Astrocyte of the cerebellum (primary cell): Measurements from ENCODE around the gene BAIAP3.

ENCODE experiments used
- DNase-seq: peaks from one replicate; pipeline ENCODE4 v3.0.0-alpha.2; 2011; ENCODE audit warnings: low read depth
- H3K4me3 ChIP-seq: 2 replicates; pipeline ENCODE4 v1.5.1; 2011; ENCODE audit warnings: mild to moderate bottlenecking, low read depth, low read length, moderate library complexity
- in situ Hi-C: cut with HindIII; loops from 2 replicates; pipeline ENCODE4 v1.10.0; 2017; ENCODE audit warnings: low sequenced_read_pairs
- TF ChIP-seq, protein P1 (sequence below): IDR thresholded peaks from 2 replicates; pipeline ENCODE4 v1.5.1; 2012; ENCODE audit warnings: low read length, low read depth, moderate library complexity, mild to moderate bottlenecking; ENCODE audit errors: missing control alignments

BAIAP3 gene

DNA sequence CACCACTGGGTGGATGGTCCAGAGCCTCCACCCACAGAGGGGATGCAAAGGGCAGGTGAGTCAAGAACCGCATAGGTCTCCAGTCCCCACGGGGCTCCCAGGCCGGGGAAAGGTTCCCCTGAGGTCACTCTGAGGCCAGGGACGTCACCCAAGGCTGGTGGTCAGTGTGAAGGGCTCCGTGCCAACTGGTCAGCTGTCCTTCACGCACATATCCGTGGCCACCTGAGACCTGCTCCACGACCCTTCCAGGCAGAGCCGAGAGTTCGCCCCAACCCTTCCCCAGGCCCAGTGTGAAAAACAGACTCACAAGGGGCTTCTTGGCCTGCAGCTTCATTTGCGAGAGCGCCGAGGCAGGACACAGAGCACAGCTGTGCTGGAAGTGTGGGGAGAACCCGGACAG is 15.5 kb downstream of the BAIAP3 start:
- TF ChIP-seq, protein P1, sequence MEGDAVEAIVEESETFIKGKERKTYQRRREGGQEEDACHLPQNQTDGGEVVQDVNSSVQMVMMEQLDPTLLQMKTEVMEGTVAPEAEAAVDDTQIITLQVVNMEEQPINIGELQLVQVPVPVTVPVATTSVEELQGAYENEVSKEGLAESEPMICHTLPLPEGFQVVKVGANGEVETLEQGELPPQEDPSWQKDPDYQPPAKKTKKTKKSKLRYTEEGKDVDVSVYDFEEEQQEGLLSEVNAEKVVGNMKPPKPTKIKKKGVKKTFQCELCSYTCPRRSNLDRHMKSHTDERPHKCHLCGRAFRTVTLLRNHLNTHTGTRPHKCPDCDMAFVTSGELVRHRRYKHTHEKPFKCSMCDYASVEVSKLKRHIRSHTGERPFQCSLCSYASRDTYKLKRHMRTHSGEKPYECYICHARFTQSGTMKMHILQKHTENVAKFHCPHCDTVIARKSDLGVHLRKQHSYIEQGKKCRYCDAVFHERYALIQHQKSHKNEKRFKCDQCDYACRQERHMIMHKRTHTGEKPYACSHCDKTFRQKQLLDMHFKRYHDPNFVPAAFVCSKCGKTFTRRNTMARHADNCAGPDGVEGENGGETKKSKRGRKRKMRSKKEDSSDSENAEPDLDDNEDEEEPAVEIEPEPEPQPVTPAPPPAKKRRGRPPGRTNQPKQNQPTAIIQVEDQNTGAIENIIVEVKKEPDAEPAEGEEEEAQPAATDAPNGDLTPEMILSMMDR: no peak
- H3K4me3 ChIP-seq: no peak overlapping the region
- no peak for DNase-seq
- in situ Hi-C loops: no loop called here

DNA sequence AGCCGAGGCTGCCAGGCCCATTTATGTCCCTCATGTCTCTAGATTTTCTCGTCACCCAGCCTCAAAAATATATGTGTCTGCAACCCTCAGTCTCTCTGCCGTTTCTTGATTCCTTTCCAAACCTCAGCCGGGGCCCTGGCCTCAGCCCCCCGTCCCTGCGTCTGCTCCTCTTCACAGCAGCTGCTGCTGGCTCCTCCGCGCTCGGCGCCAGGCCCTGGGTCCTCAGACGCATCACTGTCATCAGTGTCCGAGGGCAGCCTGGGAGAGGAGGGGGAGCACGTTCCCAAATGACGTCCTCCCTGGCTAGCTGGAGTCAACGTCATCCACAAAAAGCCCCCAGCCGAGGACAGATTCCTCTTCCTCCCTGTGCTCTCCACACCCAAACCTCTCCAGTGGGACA is 15.9 kb downstream of the BAIAP3 start:
- no peak for DNase-seq
- in situ Hi-C loops: no loop called here
- H3K4me3 ChIP-seq: no peak overlapping the region
- TF ChIP-seq, protein P1: no peak

DNA sequence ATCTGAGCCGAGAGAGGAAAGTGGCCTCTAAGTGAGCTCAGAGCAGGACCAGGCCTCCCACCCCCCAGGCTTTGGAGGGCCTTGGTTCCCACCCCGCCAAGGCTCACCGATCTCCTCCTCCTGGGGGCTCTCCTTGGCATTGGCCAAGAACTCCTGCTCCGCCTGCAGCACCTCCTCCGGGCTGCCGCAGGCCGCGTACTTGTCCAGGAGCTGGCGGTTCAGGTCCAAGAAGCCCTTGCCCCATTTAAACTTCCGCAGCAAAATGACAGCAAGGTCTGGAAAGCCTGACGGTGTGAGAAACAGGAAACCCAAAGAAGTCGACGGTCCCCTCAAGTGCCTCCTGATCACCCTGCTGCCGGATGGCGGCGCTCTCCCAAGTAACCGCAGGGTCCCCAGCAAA is 16.5 kb downstream of the BAIAP3 start:
- in situ Hi-C loops: no loop called here
- TF ChIP-seq, protein P1: no peak
- DNase-seq: no peak
- no peak overlapping the region for H3K4me3 ChIP-seq

DNA sequence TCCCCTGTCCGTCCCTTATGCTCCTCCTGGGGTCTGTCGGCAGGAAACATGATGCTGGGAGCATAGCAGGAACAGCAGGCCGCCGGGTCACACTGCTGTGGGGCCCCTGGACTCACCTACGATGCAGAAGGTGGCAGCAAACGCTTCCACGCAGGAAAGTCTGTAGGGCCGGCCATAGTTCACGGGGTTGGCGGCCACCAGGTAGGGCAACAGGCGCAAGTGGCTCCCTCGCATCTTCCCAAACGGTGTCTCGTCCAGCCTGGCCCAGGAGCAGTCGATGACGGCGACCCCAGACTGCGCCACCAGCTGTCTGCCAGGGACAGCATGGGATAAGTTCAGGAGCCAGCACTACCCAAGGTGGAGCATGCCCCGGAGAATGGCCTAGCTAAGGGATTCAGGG is 17.2 kb downstream of the BAIAP3 start:
- no peak for DNase-seq
- peak overlapping the region; percentile 94 for H3K4me3 ChIP-seq
- in situ Hi-C loops: no loop called here
- TF ChIP-seq, protein P1: no peak

DNA sequence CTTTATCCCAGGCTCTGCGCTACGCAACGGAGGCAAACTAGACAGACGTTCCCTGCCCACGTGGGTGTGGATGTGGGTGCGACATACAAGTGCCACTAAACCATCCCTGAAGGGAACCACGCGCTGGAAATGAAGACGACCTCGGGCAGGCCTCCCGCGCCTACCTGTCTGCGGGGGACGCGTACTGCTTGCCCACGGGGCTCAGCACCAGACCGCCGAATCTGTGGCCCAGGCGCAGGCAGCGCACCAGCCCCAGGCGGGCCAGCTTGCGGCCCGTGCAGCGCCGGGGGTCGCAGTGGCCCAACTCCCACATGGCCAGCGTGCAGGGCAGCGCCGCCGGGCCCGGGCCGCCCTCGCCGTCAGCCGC is 17.8 kb downstream of the BAIAP3 start:
- H3K4me3 ChIP-seq: peak overlapping the region; percentile 94
- in situ Hi-C loops: no loop called here
- no peak for DNase-seq

DNA sequence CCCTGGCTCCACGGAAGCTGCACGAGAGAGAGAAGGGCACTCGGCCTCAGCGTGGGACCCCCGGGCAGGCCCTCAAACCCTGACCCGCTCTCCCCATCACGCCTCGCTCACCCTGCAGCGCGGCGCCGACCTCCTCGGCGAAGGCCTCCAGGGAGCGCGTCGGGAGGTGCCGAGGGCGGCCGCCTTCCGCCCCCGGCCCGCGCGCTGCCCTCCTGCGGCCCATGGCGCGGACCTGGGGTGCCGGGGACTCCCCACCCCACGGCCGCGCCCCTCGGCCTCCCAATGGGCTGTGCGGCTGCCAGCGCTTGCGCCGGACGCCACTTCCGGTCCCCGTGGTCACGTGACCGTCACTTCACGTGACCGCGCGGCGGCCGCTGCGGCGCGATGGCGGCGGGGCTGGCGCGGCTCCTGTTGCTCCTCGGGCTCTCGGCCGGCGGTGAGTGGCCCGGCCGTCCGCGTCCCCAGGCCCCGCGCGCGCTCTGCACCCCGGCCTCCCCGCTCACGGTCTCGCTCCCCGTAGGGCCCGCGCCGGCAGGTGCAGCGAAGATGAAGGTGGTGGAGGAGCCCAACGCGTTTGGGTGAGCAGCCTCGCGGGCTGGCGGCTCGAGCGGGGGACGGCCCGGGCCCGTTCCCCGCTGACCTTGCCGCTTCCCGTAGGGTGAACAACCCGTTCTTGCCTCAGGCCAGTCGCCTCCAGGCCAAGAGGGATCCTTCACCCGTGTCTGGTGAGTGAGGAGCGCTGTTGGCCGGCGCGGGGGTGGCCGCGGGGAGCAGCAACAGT is 18.3 kb downstream of the BAIAP3 start, which contains the start of the genes GNPTG and TSR3:
TSS of gene GNPTG (plus strand) at position 350 of the 781 bp plus-strand sequence. CDS start at position 385, 35 bp downstream.
TSS of gene TSR3 (minus strand) at position 297 of the 781 bp plus-strand sequence. CDS start at position 223, 74 bp downstream.
- TF ChIP-seq, protein P1: no peak
- peak; percentile 54 for DNase-seq
- H3K4me3 ChIP-seq: peak within 1 kb of the TSS; percentile 94
- in situ Hi-C loops: no loop called here

More for the DNA sequence above, 17.8 kb downstream of the BAIAP3 start:
- TF ChIP-seq, protein P1: no peak
